Osteoblast (primary cell): ENCODE results near the gene EIF2S2. TPM values are rescaled to one million over a fixed set of nuclear protein-coding genes. Genes with fewer than 3 reads are reported as not detected.
A peak's percentile ranks its signal among the peaks of the same experiment; 100 is the strongest.

ENCODE experiments used
- DNase-seq: peaks from one replicate; pipeline ENCODE4 v3.0.0; 2011; ENCODE audit warnings: low spot score, mixed read lengths; ENCODE audit not compliant: insufficient read length; ENCODE audit errors: missing footprints
- H2AFZ ChIP-seq: 2 replicates; pipeline ENCODE4 v1.6.0; 2011; ENCODE audit warnings: mild to moderate bottlenecking, low read length
- H3K27ac ChIP-seq: 2 replicates; pipeline ENCODE4 v1.5.1; 2011; ENCODE audit warnings: mild to moderate bottlenecking, low read depth, low read length, moderate library complexity
- H3K27me3 ChIP-seq: 2 replicates; pipeline ENCODE4 v1.6.0; 2012; ENCODE audit warnings: mild to moderate bottlenecking, control low read depth, inconsistent platforms, low read length, moderate library complexity; ENCODE audit not compliant: insufficient read depth
- H3K36me3 ChIP-seq: 2 replicates; pipeline ENCODE4 v1.5.1; 2011; ENCODE audit warnings: mild to moderate bottlenecking, low read length, control low read depth, moderate library complexity; ENCODE audit not compliant: insufficient read depth
- H3K4me1 ChIP-seq: 2 replicates; pipeline ENCODE4 v1.5.1; 2011; ENCODE audit warnings: mild to moderate bottlenecking, low read length, control low read depth, moderate library complexity; ENCODE audit not compliant: insufficient read depth
- H3K4me2 ChIP-seq: 2 replicates; pipeline ENCODE4 v1.6.0; 2011; ENCODE audit warnings: mild to moderate bottlenecking, low read length; ENCODE audit not compliant: insufficient read depth
- H3K4me3 ChIP-seq: fragments of 200-600 bp; sonication (generic); 3 replicates; pipeline ENCODE4 v1.5.1; 2012; ENCODE audit warnings: mild to moderate bottlenecking, low read length, inconsistent platforms; ENCODE audit not compliant: insufficient read depth
- H3K79me2 ChIP-seq: 2 replicates; pipeline ENCODE4 v1.6.0; 2012; ENCODE audit warnings: mild to moderate bottlenecking, low read length, control low read depth, inconsistent platforms; ENCODE audit not compliant: insufficient read depth
- H3K9me3 ChIP-seq: 2 replicates; pipeline ENCODE4 v1.5.1; 2011; ENCODE audit warnings: low read depth, low read length, control low read depth
- H4K20me1 ChIP-seq: 2 replicates; pipeline ENCODE4 v1.6.0; 2012; ENCODE audit warnings: mild to moderate bottlenecking, low read length, control low read depth; ENCODE audit not compliant: insufficient read depth
- CTCF ChIP-seq: IDR thresholded peaks from 2 replicates; pipeline ENCODE4 v1.5.1; 2011; ENCODE audit warnings: mild to moderate bottlenecking, low read depth, low read length, moderate library complexity; ENCODE audit errors: extremely low read depth
- total RNA-seq: library from RNA; depleted of rRNA; stranded (reverse); fragments of >200 nt; gene quantifications from 2 replicates; pipeline ENCODE4 v1.2.3, GENCODE V29; 2012

Gene EIF2S2
- total RNA-seq, 1 donor: 148 TPM

GRCh38 chr20:34129518-34130162, 17.6 kb upstream of the EIF2S2 start:
- Histone ChIP-seq H3K4me3 (peak overlapping the region; percentile 14), H3K9me3 (no peaks in the 10 kb centered on the region), H2AFZ (no peak overlapping the region), H3K27me3 (peaks cover under 1% of the 10 kb centered on the region), H3K4me1 (no peaks in the 10 kb centered on the region), H3K27ac (no peak overlapping the region), H4K20me1 (no peaks in the 10 kb centered on the region), H3K36me3 (no peaks in the 10 kb centered on the region), H3K4me2 (peak overlapping the region; percentile 76), H3K79me2 (no peaks in the 10 kb centered on the region)
- TF ChIP-seq CTCF: peak; percentile 73
- peak; percentile 86 for DNase-seq

- Histone ChIP-seq H2AFZ (no peak overlapping the region), H3K9me3 (no peaks in the 10 kb centered on the region), H4K20me1 (no peaks in the 10 kb centered on the region), H3K4me2 (no peak overlapping the region), H3K27me3 (no peaks in the 10 kb centered on the region), H3K4me1 (no peaks in the 10 kb centered on the region), H3K36me3 (no peaks in the 10 kb centered on the region), H3K27ac (no peak overlapping the region), H3K79me2 (no peaks in the 10 kb centered on the region), H3K4me3 (no peak overlapping the region)
- no peak for DNase-seq
- no peak for TF ChIP-seq CTCF
Measured at GRCh38 chr20:34127792-34128191, 15.7 kb upstream of the EIF2S2 start.

GRCh38 chr20:34124469-34125249, 12.6 kb upstream of the EIF2S2 start:
- DNase-seq: peak; percentile 86

More at GRCh38 chr20:34124469-34125249, 12.6 kb upstream of the EIF2S2 start:
- no peak for TF ChIP-seq CTCF
- Histone ChIP-seq H3K4me1 (no peaks in the 10 kb centered on the region), H3K4me3 (no peak overlapping the region), H4K20me1 (no peaks in the 10 kb centered on the region), H3K27ac (no peak overlapping the region), H3K9me3 (no peaks in the 10 kb centered on the region), H3K27me3 (peaks cover 1% of the 10 kb centered on the region), H2AFZ (no peak overlapping the region), H3K4me2 (no peak overlapping the region), H3K79me2 (no peaks in the 10 kb centered on the region), H3K36me3 (no peaks in the 10 kb centered on the region)
